Ramos (cell line): ENCODE measurements around the gene FYN.

Experiments used
- in situ Hi-C: fragments of 300-500 bp; cut with MboI; formaldehyde crosslinking; loops from one replicate; pipeline ENCODE4 v1.14.3; 2022; ENCODE audit warnings: low sequenced_read_pairs; ENCODE audit not compliant: unreplicated experiment

The FYN gene

DNA sequence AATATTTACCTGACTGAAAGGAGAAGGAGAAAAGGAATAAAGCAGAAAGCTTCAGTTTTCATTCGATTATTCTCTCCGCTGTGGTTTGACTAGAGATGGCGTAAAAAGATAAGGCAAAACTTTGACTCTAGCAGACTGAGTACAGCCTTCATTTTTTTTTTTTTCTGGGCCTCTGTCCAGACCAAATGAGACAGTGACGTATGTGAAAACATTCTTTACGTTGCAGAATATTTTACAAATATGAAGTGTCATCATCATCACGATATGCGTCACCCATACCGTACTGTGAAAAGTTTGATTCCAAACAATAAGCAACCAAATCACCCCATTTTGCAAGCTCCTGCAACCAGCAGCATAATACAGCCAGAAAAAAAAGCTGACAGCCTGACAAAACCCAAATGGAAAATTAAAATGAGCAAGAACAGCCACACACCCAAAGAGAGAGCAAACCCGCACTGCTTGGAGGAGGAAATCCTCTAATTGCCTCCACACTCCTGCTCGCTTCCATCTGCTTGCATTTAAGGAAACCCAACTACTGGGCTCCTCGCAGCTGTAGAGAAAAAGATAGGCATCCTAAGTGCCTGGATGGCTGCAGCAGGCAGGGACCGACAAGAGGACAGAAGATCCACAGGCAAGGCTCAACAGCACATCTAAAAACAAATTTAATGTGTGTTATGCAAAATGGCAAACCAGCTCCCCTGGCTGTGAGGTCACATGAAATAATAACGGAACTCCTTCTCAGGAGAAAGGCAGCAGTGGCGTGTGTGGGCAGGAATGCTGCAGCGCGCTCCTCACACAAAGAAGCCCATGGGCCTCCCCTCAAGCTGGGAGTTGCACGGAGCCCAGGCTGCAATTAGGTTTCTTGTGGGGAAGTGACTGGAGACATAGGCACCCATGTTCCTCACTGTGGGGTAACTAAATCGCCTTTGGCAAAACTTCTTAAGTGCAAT, 113.1 kb downstream of the FYN start:
- in situ Hi-C loops = no loop called here

DNA sequence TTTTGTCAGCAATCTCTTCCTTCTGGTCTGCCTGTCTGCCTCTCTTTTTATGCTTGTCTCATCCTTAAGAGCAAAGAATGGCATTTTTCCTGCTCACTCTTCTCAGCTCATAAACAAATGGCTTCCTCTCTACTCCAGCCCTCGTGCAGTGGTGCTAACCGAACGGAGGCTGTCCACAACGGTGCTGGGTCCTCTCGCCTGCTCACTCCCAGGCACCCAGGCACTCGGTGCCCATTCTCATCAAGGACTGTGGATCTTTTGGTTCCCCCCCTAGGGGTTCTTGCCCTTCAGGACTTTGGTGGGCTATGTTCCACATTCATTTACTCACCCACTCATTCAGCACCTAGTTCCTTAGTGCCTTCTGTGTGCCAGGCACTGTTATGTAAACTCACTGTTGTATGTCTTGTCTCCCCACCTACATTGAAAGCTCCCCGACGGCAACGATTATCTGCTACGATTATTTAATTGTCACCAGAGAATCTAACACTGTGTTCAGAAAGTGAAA, 113.9 kb downstream of the FYN start:
- in situ Hi-C loops = no loop called here

DNA sequence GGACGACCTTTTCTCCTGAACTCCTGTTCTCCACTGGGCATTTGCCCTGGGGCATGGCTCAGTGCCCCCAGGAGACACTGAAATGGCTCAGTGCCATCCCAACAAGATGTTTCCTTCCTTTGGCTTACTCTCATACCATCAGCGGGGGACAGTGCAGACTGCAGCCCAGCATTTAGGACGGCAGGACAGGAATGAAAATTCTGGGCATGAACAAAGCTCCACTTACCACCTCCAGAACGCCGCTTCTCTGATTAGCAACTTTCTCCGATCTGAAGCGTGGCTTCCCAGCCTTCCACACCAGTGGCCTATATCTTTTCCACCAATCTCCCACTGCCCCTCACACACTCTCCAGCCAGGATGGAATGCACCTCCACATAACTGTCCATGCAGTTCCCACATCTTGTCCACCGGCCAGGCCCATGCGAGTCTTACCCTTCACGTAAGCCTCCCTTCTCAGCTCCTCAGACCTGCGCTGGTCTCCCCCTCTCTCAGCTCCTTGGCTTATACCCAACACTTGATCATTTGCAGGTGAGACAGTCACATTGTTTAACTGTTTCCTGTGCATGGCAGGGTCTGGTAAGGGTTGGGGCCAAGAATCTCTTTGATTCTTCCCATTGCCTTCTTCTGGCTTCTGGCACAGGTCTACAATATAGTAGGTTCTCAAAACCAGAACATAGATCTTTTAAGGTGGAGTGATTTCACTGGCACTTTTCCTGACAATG, 114.5 kb downstream of the FYN start:
- in situ Hi-C loops = no loop called here

DNA sequence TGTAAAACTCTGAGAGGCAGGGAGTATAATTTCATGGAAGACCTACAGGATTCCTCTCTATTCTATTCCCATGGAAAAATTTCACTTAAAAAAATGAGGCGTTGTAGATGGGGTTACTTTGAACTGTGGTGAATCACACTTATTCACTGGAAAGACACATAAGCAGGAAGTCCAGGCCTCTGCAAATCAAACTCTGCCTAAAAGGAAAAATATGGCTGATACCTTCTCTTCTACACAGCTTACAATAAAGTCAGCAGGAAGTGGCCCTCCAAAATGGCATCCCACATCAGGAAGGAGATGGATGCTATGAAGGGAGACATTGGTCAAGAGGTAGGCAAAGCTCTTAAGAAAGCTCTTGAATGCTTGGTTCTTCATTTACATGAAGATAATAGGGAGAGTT, 115.9 kb downstream of the FYN start:
- in situ Hi-C loops = no loop called here

DNA sequence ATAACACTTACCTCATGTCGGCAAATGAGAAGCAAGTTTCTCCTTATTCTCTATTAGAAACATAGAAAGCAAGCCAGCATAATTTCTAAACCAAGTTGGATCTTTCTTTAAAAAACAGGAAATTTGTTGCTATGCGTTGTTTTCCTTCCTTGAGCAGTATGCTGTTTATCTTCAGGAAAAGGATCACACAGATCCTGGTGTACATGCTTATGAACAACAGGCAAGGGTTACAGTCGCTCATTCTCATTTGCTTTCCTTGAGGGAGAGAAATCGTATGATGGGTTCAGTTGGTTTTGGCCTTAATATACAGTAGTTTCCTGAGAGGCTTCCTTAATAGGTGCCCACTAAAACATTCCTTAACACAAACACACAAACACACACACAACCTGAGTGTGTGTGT, 118.8 kb downstream of the FYN start:
- in situ Hi-C loops = no loop called here

DNA sequence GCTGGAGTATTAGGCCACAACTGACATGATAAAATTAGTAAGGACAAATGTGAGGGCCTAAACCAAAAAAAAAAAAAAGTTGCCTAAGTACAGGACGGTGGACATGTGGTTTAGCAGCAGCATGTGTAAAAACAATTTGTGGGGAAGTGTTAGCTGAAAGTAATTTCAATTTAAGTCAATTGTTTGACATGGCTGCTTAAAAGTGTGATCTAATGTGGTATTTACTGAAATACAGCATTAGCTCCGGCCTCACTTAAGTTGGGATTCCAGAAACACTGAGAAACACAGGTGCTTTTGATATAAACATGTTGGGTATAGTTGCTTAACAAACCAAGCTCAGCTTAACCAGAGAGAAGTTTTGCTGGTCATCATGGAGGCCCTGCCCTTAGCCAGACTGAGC, 119.7 kb downstream of the FYN start:
- in situ Hi-C loops = no loop called here

DNA sequence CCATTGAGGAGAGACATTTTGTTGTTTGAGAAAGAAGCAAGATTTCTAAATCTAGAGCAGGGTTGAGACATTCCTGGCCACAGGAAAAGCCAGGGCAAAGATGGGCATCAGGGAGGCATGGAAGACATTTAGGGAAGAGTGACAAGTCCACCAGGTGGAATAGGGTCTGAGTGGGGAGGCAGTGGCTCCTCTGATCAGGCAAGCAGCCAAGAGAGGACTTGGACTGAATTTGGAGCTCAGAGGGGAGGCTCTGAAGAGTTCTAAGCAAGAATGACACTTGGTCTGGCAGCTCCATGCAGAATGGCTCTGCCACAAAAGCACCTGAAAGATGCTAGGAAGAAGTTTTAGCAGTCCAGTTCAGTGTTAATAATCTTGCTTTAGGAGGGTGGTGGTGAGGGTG, 120.8 kb downstream of the FYN start:
- in situ Hi-C loops = no loop called here

DNA sequence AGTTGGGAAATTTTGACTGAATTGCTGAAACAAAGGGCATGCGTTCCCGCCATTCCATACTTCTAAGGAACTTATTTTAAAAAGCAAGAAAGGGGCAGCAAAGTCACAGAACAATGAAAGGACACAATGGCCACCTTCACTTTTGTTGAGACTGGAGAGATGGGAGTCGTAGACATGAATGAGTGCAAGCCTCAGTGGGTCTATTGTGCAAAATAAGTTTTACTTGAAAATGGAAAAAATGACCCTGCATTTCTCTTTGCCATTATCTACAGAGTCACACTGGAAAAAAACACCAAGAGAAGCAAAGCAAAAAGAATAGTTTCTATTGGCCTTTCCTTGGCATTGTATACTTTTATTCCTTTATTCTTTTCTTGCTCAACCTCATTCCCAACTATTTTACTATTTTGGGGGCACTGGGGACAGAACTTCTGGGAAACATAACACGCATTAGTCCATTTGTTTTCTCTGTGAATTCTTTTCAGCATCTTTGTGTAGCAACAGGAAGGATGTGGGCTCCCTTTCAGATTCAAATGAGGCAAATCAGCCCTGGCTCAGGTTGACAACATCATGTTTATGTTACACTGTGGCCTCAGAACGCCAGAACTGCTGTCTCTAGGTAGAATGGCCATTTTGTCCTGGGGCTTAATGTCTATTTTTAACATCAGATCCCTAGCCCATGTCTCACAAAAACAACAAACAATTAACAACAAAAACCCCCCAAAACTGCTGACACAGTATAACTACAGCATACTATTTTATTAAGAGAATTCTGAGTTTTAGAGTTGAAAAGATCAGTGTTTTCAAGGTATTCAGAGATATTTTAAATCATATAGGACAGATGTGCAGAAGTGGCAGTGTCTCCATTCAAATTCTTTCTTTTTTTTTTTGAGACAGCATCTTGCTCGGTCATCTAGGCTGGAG, 122.2 kb downstream of the FYN start:
- in situ Hi-C loops = no loop called here

DNA sequence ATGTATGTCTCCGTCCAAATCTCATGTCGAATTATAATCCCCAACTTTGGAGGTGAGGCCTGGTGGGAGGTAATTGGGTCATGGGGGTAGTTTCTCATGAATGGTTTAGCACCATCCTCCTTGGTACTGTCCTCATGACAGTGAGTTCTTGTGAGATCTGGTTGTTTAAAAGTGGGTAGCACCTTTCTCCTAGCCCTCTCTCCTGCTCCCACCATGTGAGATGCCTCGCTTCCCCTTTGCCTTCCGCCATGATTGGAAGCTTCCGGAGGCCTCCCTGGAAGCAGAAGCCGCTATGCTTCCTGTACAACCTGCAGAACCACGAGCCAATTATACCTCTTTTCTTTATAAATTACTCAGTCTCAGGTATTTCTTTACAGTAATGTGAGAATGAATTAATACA, 123.1 kb downstream of the FYN start:
- in situ Hi-C loops = no loop called here

DNA sequence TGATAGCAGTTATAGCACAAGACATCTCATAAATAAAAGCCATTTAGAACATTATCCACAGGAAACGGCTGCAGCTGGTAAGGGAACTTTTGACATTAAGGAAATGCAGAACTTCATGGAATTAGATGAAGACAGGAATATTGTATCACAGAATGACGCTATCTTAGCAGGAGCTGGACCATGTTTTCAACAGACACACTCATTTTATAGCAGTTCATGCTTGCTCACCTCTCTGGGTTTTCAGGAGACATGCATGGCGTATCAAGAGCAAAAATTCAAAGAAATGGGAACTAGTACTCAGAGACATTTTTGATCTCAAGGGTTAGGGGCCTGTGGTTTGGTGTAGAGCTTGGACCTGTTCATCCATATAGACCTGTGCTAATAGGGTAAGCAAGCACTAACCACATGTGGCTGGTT, 125.0 kb downstream of the FYN start:
- in situ Hi-C loops = no loop called here

DNA sequence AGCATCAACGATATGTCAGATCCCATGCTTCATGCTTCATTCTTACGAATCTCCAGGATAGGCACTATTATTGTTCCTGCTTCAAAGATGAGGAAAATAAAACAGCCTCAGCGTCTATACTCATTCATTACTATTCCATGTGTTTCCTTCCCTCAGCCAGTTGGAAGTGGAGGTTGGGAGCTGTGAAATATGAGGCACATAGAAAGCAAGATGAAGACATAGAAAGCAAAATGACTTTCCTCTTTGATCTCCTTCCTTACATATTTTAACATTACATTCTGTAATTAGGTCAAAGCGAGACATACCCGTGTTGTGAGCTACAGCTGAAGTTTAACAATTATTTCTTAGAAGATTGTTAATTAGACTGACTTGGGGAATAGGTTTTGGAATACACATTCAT, 125.4 kb downstream of the FYN start:
- in situ Hi-C loops = no loop called here

DNA sequence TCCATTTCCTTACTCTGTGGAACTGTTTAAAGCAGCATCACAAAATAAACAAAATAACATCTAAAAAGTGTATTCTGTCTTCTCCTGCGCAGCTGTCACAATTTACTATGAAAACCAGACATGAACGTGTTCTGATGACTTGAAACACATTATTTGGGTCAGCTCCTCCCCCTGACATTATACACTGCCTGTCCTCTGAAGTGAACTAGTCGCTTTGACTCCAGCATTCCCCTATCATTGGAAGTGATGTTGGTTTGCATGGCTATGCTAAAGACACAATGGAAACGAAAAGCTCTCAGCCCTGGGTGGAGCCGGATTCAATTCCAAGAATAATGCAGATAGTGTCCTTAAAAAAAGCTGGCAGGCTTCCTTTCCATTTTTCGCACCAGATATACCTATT, 125.9 kb downstream of the FYN start:
- in situ Hi-C loops = no loop called here

DNA sequence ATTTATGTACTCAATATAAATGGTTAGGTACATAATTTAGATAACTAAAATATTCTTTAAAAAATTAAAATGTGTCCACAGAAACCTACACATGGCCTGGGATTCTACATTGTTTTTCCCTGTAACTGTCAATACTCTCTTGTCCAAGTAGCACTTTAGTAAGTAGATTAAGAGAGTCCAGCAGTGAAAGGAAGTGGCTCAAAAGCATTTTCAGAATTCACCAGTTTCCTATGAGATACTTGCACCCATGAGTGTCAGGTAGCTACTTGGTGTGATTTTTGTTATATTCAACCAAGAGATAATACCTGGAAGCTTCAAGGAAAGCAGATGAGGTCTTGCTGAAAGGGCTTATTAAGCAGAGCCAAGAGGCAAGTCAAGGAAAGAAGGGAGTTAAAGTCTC, 126.3 kb downstream of the FYN start:
- in situ Hi-C loops = no loop called here

DNA sequence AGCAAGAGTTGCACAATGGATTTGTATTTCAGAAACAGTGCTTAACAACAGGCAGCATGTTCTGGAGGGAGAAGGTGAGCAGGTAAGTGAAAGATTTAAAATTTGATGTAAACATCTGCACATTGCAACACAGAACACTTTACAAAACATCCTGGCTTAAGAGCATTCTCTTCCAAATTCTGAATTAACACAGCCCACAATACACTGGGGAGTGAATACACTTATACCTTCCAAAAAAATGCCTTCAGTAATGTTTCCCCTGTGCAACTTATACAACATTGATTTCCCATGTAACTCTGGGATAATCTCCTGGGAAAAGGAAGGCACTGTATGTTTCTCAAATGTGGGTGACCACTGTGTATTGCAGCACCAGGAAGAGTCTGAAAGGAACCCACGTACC, 127.6 kb downstream of the FYN start:
- in situ Hi-C loops = no loop called here

DNA sequence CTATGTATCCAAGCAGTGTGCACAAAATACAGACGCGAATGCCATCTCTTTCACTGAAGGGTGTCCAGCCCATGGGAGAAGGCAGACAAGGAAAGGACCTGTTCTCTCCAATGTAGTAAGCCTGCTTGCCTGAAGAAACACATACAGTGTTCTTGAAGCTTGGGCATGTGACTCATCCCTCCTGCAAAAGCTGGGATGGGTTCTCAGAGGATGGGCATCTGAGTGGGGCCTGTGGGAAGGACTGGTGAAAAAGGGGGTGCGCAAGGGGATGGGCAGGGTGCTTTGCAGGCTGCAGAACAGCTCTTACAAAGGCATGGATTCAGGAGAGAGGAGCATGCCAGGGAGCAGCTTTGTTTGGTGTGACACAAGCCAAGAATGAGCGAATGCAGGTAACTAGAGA, 128.1 kb downstream of the FYN start:
- in situ Hi-C loops = no loop called here

DNA sequence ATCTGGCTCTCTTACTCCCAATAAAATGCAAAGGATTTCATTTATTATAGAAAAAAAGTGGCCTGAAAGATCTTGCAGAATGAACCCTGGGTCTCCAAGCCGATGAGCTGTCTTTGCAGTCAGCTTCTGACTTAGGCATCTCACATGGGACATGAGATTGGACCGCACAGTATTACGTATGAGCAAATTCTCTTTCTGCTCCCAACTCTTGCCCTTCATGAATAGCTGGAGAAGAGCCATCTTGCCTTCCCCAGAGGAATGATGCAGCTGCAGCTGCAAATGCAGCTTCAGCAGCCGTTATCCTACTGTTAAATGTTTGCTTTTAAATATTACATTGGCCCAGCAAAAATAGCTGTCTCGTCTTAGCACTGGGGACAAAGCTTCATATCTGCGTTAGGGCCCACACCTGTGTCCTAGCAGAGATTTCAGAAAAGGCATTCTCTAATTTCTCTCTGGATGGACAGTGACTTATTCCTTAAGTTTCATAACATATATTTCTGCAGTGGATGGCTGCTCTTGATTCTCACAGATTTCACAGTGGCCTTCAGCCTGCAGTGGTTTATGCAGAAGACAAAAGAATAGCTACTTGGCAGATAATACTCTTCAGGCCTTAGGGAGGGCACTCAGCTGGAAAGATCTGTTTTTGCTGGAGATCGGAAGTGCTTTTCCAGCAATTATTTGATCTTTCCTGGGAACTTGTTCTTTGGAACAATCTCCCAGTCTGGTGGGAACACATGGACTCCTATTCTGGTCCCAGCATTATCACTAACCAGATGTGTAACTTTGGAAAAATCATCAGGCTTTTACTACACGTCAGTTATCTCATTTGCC, 129.2 kb downstream of the FYN start:
- in situ Hi-C loops = no loop called here

DNA sequence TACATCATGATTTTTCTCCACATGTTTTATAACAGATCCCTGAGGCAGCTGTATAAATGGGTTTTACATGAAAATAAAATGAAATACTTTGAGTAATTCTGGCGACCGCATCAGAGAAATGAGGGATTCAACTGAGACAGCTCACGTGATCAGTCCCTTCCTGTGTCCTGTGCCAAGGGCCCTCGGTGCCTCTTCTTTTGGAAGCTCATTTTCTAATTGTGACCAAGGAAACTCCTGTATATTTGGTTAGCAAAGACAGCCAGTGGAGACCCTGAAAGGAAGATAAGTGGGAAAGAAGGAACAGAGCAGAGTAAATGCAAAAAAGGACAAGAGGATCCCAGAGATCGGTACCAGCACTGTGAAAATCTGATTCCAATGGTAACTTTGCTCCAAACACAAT, 129.9 kb downstream of the FYN start:
- in situ Hi-C loops = no loop called here

DNA sequence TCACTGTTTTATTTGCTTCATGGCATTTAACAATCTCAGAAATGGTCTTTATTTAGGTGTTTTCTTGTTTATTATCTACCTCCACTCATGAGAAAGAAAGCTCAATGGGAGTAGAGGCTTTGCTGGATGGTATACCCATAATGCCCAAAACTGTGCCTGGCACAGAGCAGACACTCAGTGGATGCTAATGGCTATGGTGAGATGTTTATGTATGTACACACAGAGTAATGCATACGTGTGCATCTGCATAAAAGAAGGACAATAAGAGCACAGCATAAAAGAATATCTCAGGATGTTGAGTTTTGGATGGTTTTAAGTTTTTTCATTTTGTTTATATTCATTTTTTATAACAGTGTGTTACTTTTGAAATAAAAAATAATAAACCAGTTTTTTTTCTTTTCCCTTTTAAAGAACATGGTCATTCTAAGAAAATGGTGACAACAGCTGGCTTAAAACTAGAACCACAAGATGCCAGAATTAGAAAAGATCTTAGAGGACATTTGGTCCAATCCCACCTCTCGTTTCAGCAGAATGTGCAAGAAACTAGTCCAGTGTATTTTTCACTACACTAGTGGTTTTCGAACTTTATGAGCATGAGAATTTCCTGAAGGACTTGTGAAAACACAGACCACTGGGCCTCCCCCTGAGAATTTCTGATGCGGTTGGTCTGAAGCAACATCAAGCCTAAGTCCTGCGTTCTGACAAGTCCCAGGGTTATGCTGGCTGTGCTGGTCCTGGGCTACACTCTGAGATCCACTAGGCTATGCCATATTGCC, 131.9 kb downstream of the FYN start:
- in situ Hi-C loops = no loop called here

DNA sequence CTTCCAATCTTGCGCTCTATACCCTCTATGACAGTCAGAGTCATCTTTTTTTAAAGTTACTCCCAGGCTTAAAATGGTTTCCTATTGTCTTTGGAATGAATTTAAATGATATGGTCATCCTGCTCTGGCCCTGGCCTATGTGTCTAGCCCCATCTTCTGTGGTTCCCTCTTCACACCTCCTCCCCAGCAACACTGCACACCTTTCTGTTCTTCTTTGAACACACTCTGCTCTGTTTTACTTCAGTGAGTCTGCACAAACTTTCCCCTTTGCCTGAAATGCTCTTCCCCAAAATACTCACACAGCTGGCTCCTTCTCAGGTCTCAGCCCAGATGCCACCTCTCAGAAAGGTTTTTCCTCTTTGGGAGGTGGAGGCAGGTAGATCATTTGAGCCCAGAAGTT, 132.7 kb downstream of the FYN start:
- in situ Hi-C loops = no loop called here
